Stimulated activated CD8-positive, alpha-beta memory T cell treated with anti-CD3 and anti-CD28 coated beads, Interleukin-4, amount 100 ng/mL, for 4 hours (primary cell): ENCODE data around the gene PHPT1.
A peak's percentile ranks its signal among the peaks of the same experiment; 100 is the strongest.
"Not testable (repeated sequence)": the region's sequence is repeated elsewhere in the genome, so short reads cannot be mapped to it uniquely, and the experiment has no call there.

Source experiments
- DNase-seq, 2 donors: peaks; one replicate each; pipeline ENCODE4 v3.0.0-alpha.2; 2020; ENCODE audit warnings: low read depth in 2 of 2, low spot score in 1 of 2

PHPT1 gene

GRCh38 chr9:136883670-136884069 lies 34.5 kb downstream of the PHPT1 start:
- not testable (repeated sequence) for DNase-seq

- peak; percentile 87 to 95 for DNase-seq
Measured at GRCh38 chr9:136885950-136886578, 36.9 kb downstream of the PHPT1 start, which contains the start of gene TRAF2. TRAF2 (plus strand) TSS chr9:136886516; CDS start chr9:136898741, 12,225 bp downstream.

GRCh38 chr9:136886610-136887597 lies 37.7 kb downstream of the PHPT1 start:
- DNase-seq = no peak

GRCh38 chr9:136888454-136888853 lies 39.2 kb downstream of the PHPT1 start:
- no peak for DNase-seq

- DNase-seq = no peak
Measured at GRCh38 chr9:136889858-136890257, 40.6 kb downstream of the PHPT1 start.

GRCh38 chr9:136890661-136891060 lies 41.5 kb downstream of the PHPT1 start:
- DNase-seq = no peak

- no peak for DNase-seq
Measured at GRCh38 chr9:136896027-136896426, 46.8 kb downstream of the PHPT1 start.

GRCh38 chr9:136898483-136899100 lies 49.4 kb downstream of the PHPT1 start:
- DNase-seq = no peak

- DNase-seq = no peak
Measured at GRCh38 chr9:136899196-136899595, 50.0 kb downstream of the PHPT1 start.

- no peak for DNase-seq
Measured at GRCh38 chr9:136900556-136900955, 51.3 kb downstream of the PHPT1 start.
